ENCODE data around the gene CDT1.

The CDT1 gene

GRCh38 chr16:88835383-88835782, 31.8 kb downstream of the CDT1 start:
- in situ Hi-C loops (cut with MboI; ENCODE audit: low sequenced_read_pairs) = no loop called here

- in situ Hi-C loops (cut with MboI; ENCODE audit: low sequenced_read_pairs) = no loop called here
Measured at GRCh38 chr16:88835818-88836217, 32.2 kb downstream of the CDT1 start.

GRCh38 chr16:88836791-88837190, 33.2 kb downstream of the CDT1 start:
- in situ Hi-C loops (cut with MboI; ENCODE audit: low sequenced_read_pairs) = no loop called here

GRCh38 chr16:88837806-88838205, 34.2 kb downstream of the CDT1 start:
- in situ Hi-C loops (cut with MboI; ENCODE audit: low sequenced_read_pairs) = no loop called here

- in situ Hi-C loops (cut with MboI; ENCODE audit: low sequenced_read_pairs) = no loop called here
Measured at GRCh38 chr16:88838566-88838965, 35.0 kb downstream of the CDT1 start.

- in situ Hi-C loops (cut with MboI; ENCODE audit: low sequenced_read_pairs) = no loop called here
Measured at GRCh38 chr16:88839026-88839529, 35.5 kb downstream of the CDT1 start.

GRCh38 chr16:88839745-88840599, 36.4 kb downstream of the CDT1 start:
- in situ Hi-C loops (cut with MboI; ENCODE audit: low sequenced_read_pairs) = no loop called here

GRCh38 chr16:88840600-88841215, 37.1 kb downstream of the CDT1 start:
- in situ Hi-C loops (cut with MboI; ENCODE audit: low sequenced_read_pairs) = no loop called here

GRCh38 chr16:88841521-88842307, 38.1 kb downstream of the CDT1 start:
- in situ Hi-C loops (cut with MboI; ENCODE audit: low sequenced_read_pairs) = no loop called here

GRCh38 chr16:88842308-88842756, 38.7 kb downstream of the CDT1 start:
- in situ Hi-C loops (cut with MboI; ENCODE audit: low sequenced_read_pairs) = no loop called here

- in situ Hi-C loops (cut with MboI; ENCODE audit: low sequenced_read_pairs) = no loop called here
Measured at GRCh38 chr16:88842806-88843205, 39.2 kb downstream of the CDT1 start.

- in situ Hi-C loops (cut with MboI; ENCODE audit: low sequenced_read_pairs) = no loop called here
Measured at GRCh38 chr16:88843256-88843655, 39.7 kb downstream of the CDT1 start.

- in situ Hi-C loops (cut with MboI; ENCODE audit: low sequenced_read_pairs) = no loop called here
Measured at GRCh38 chr16:88844419-88845036, 40.9 kb downstream of the CDT1 start.

- in situ Hi-C loops (cut with MboI; ENCODE audit: low sequenced_read_pairs) = no loop called here
Measured at GRCh38 chr16:88846088-88846487, 42.5 kb downstream of the CDT1 start.

- in situ Hi-C loops (cut with MboI; ENCODE audit: low sequenced_read_pairs) = no loop called here
Measured at GRCh38 chr16:88847654-88848053, 44.1 kb downstream of the CDT1 start.

GRCh38 chr16:88848557-88848956, 45.0 kb downstream of the CDT1 start:
- in situ Hi-C loops (cut with MboI; ENCODE audit: low sequenced_read_pairs) = no loop called here

GRCh38 chr16:88850531-88851199, 47.1 kb downstream of the CDT1 start:
- in situ Hi-C loops (cut with MboI; ENCODE audit: low sequenced_read_pairs) = no loop called here

- in situ Hi-C loops (cut with MboI; ENCODE audit: low sequenced_read_pairs) = no loop called here
Measured at GRCh38 chr16:88851616-88852015, 48.0 kb downstream of the CDT1 start.

- in situ Hi-C loops (cut with MboI; ENCODE audit: low sequenced_read_pairs) = no loop called here
Measured at GRCh38 chr16:88853325-88853941, 49.8 kb downstream of the CDT1 start.

All from hTERT RPE-1 (cell line).